Smooth muscle cell (in vitro differentiated cells): ENCODE results near the gene CLEC5A. TPM values are rescaled to one million over a fixed set of nuclear protein-coding genes. Genes with fewer than 3 reads are reported as not detected.
"Not testable (repeated sequence)": the region's sequence is repeated elsewhere in the genome, so short reads cannot be mapped to it uniquely, and the experiment has no call there.

Source experiments
- DNase-seq: peaks from one replicate; lab custom pipeline; 2025; ENCODE audit not compliant: unreplicated experiment; lab: John Stamatoyannopoulos, UW
- H2AFZ ChIP-seq: fragments of 200-600 bp; sonication (generic); 2 replicates; pipeline ENCODE4 v1.6.0; 2016; ENCODE audit warnings: antibody characterized with exemption, low read depth, mild to moderate bottlenecking
- H3F3A ChIP-seq: fragments of 200-600 bp; sonication (generic); 2 replicates; pipeline ENCODE4 v1.6.0; 2017; ENCODE audit warnings: antibody characterized with exemption, low read depth
- H3K27ac ChIP-seq: fragments of 200-600 bp; sonication (generic); 2 replicates; pipeline ENCODE4 v1.5.1; 2016; ENCODE audit warnings: low read depth, mild to moderate bottlenecking
- H3K27me3 ChIP-seq: fragments of 200-600 bp; sonication (generic); 2 replicates; pipeline ENCODE4 v1.6.1; 2016; ENCODE audit warnings: low read depth, mild to moderate bottlenecking
- H3K36me3 ChIP-seq: fragments of 200-600 bp; sonication (generic); 2 replicates; pipeline ENCODE4 v1.5.1; 2016; ENCODE audit warnings: low read depth
- H3K4me1 ChIP-seq: fragments of 200-600 bp; sonication (generic); 2 replicates; pipeline ENCODE4 v1.5.1; 2016; ENCODE audit warnings: low read depth
- H3K4me2 ChIP-seq: fragments of 200-600 bp; sonication (generic); 2 replicates; pipeline ENCODE4 v1.6.0; 2016; ENCODE audit warnings: mild to moderate bottlenecking
- H3K4me3 ChIP-seq: fragments of 200-600 bp; sonication (generic); 2 replicates; pipeline ENCODE4 v1.5.1; 2016; ENCODE audit warnings: mild to moderate bottlenecking
- H3K79me2 ChIP-seq: fragments of 200-600 bp; sonication (generic); 2 replicates; pipeline ENCODE4 v1.6.0; 2016; ENCODE audit warnings: low read depth, mild to moderate bottlenecking
- H3K9ac ChIP-seq: fragments of 200-600 bp; sonication (generic); 2 replicates; pipeline ENCODE4 v1.6.0; 2016; ENCODE audit warnings: low read depth
- H3K9me3 ChIP-seq: fragments of 200-600 bp; sonication (generic); replicated peaks from 2 replicates; pipeline ENCODE4 v1.5.1; 2016; ENCODE audit warnings: low read depth
- H4K20me1 ChIP-seq: fragments of 200-600 bp; sonication (generic); 2 replicates; pipeline ENCODE4 v1.6.0; 2016; ENCODE audit warnings: low read depth
- WGBS: methylation state at CpG from one replicate; pipeline ENCODE4 v1.1.7; 2016; ENCODE audit warnings: low lambda C conversion rate; 5-methylcytosine and 5-hydroxymethylcytosine counted together
- polyA plus RNA-seq: library from polyadenylated mRNA; unstranded; fragments of >200 nt; fragmentation: Nextera tagmentation; extraction: Ambion mirVana; gene quantifications from 2 replicates; pipeline ENCODE4 v1.2.1, GENCODE V29; 2016
- total RNA-seq: library from RNA; depleted of rRNA; stranded (reverse); fragments of >200 nt; gene quantifications from 2 replicates; pipeline ENCODE4 v1.2.3, GENCODE V29; 2014
- TF ChIP-seq, protein P1 (sequence below): fragments of 200-600 bp; sonication (generic); IDR thresholded peaks from 2 replicates; pipeline ENCODE4 v1.5.1; 2017; ENCODE audit warnings: borderline replicate concordance, mild to moderate bottlenecking, antibody characterized with exemption; ENCODE audit not compliant: insufficient read depth, poor library complexity, severe bottlenecking

The CLEC5A gene
- total and polyA plus RNA-seq, 2 experiments from 2014 or later: not detected

DNA sequence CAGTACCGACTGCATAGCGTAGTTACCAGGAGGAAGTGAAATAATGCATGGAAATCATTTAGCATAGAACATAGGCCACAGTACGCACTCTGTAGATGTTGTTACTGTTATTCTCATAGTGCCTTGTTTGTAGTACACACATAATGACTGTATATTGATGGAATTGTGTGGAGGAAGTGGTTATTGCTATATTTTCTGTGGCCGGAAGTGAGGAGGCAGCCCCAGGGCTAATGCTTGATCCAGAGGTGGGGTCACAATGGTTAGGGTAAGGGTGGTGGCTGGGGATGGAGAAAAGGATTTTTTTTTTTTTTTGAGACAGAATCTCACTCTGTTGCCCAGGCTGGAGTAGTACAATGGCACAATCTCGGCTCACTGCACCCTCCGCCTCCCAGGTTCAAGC is 44.4 kb upstream of the CLEC5A start:
- Histone ChIP-seq H3K4me1 (no peaks in the 10 kb centered on the region), H2AFZ (no peak overlapping the region), H3K9ac (no peak overlapping the region), H3K4me3 (no peak overlapping the region), H3K27ac (no peak overlapping the region), H3K36me3 (no peaks in the 10 kb centered on the region), H3K79me2 (no peaks in the 10 kb centered on the region), H3K4me2 (no peak overlapping the region), H3K27me3 (no peaks in the 10 kb centered on the region), H3K9me3 (no peaks in the 10 kb centered on the region), H4K20me1 (no peaks in the 10 kb centered on the region), H3F3A (no peaks in the 10 kb centered on the region)
- DNase-seq: no peak
- TF ChIP-seq, protein P1, sequence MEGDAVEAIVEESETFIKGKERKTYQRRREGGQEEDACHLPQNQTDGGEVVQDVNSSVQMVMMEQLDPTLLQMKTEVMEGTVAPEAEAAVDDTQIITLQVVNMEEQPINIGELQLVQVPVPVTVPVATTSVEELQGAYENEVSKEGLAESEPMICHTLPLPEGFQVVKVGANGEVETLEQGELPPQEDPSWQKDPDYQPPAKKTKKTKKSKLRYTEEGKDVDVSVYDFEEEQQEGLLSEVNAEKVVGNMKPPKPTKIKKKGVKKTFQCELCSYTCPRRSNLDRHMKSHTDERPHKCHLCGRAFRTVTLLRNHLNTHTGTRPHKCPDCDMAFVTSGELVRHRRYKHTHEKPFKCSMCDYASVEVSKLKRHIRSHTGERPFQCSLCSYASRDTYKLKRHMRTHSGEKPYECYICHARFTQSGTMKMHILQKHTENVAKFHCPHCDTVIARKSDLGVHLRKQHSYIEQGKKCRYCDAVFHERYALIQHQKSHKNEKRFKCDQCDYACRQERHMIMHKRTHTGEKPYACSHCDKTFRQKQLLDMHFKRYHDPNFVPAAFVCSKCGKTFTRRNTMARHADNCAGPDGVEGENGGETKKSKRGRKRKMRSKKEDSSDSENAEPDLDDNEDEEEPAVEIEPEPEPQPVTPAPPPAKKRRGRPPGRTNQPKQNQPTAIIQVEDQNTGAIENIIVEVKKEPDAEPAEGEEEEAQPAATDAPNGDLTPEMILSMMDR: no peak
- WGBS: 90% methylated on average over 6 of the region's 6 CpGs

DNA sequence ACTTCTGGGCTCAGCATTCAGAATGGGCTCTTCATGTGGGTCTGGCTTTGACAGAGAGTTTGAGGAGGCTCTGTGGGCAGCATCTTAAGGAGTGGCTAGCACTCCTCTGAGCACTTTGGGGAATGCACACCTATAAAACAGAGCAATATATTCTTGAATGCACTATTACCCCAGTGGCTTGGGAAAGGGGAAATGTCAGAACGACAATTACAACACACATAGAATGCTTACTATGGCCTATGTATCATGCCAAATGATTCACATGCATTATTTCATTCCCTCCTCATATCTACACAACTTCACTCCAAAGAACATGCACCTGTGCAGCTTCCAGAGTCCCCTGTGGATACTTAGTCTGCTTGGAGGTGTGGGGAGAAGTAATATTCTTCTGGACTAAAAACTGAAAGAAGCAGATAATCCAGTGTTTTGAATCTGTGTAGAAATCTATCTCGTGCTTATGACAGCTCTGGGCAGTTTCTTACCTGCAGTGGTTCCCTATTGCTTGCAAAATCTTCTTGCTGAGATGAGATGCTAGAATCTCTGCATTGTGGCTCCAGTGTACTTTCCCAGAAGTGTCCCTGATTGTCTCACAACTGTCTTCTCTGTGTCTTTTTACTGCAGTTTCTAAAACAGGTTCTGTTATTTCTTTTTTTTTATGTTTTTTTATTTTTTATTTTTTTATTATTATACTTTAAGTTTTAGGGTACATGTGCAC is 43.4 kb upstream of the CLEC5A start:
- WGBS: 79% methylated on average over 2 of the region's 2 CpGs
- no peaks in the 10 kb centered on the region for H4K20me1 ChIP-seq

DNA sequence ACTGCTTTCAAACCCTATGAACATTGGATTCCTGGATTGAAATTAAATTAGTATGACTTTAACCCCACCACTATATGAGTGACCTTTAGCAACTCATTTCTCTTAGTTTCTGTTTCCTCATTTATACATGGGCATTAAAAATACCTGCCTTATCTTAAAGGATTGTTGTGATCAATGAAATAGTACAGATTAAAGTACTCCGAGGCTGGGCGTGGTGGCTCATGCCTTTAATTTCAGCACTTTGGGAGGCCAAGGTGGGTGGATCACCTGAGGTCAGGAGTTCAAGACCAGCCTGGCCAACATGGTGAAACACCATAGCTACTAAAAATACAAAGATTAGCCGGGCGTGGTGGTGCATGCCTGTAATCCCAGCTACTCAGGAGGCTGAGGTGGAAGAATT is 41.0 kb upstream of the CLEC5A start:
- H3K36me3 ChIP-seq, H3F3A ChIP-seq: not testable (repeated sequence)
- WGBS: 90% methylated on average over 4 of the region's 4 CpGs

More for the DNA sequence above, 43.4 kb upstream of the CLEC5A start:
- DNase-seq: no peak
- Histone ChIP-seq H3K27me3 (no peaks in the 10 kb centered on the region), H3F3A (no peaks in the 10 kb centered on the region), H3K9ac (no peak overlapping the region), H3K4me3 (no peak overlapping the region), H3K4me1 (no peaks in the 10 kb centered on the region), H2AFZ (no peak overlapping the region), H3K9me3 (no peaks in the 10 kb centered on the region), H3K36me3 (no peaks in the 10 kb centered on the region), H3K4me2 (no peak overlapping the region), H3K79me2 (no peaks in the 10 kb centered on the region), H3K27ac (no peak overlapping the region)
- TF ChIP-seq, protein P1: no peak

DNA sequence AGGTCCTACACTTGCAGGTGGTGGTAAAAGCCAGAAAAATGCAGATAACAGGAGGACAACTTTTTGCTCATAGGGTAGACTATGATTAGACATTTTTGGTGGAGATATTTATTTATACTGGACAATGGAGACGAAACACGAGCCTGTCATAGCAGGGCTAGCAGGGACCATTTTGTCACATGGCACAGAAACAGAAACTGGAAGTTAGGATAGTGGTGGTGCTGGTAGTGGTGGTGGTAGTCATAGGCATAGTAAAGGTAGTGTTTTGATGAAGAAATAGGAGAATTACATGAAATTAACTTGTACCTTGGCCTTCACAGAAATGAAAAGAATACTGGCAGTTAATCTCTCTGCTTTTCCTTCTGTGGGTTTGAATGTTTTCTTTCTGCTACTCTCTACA is 40.1 kb upstream of the CLEC5A start:
- Histone ChIP-seq H3K27ac (no peak overlapping the region), H3K36me3 (no peaks in the 10 kb centered on the region), H3K4me1 (no peaks in the 10 kb centered on the region), H3K9me3 (no peaks in the 10 kb centered on the region), H3K4me2 (no peak overlapping the region), H3K27me3 (no peaks in the 10 kb centered on the region), H2AFZ (no peak overlapping the region), H3K79me2 (no peaks in the 10 kb centered on the region), H3K4me3 (no peak overlapping the region), H3K9ac (no peak overlapping the region), H3F3A (no peaks in the 10 kb centered on the region), H4K20me1 (no peaks in the 10 kb centered on the region)
- TF ChIP-seq, protein P1: no peak
- no peak for DNase-seq
- 97% methylated on average over 2 of the region's 2 CpGs for WGBS

More for the DNA sequence above, 41.0 kb upstream of the CLEC5A start:
- DNase-seq, H3K27me3 ChIP-seq, H4K20me1 ChIP-seq, H3K9ac ChIP-seq, H3K27ac ChIP-seq, H3K4me1 ChIP-seq, H3K79me2 ChIP-seq, H2AFZ ChIP-seq, H3K4me2 ChIP-seq, H3K9me3 ChIP-seq, H3K4me3 ChIP-seq: not testable (repeated sequence)

DNA sequence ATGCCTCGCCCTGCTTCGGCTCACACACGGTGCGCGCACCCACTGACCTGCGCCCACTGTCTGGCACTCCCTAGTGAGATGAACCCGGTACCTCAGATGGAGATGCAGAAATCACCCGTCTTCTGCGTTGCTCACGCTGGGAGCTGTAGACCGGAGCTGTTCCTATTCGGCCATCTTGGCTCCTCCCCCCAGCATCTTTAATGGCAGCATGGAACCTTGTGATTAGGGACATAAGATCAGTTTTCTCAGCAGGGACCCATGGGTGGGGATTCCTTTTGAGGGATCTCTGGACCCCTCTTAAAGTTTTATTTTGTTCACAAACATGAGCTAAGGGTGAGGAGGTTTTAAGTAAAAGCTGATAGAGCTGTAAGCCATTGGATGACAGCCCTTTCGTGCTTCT is 39.2 kb upstream of the CLEC5A start:
- WGBS: 92% methylated on average over 13 of the region's 13 CpGs

More for the DNA sequence above, 39.2 kb upstream of the CLEC5A start:
- H3K4me1 ChIP-seq, H3K4me3 ChIP-seq, H3K9me3 ChIP-seq, H3F3A ChIP-seq, H3K79me2 ChIP-seq, H3K9ac ChIP-seq, H3K36me3 ChIP-seq, H4K20me1 ChIP-seq, H3K27ac ChIP-seq, DNase-seq, H3K4me2 ChIP-seq, H3K27me3 ChIP-seq, H2AFZ ChIP-seq: not testable (repeated sequence)
